HG02840 (cell line): ENCODE measurements around the gene SUMO1.
"Not testable (repeated sequence)": the region's sequence is repeated elsewhere in the genome, so short reads cannot be mapped to it uniquely, and the experiment has no call there.

ENCODE experiments used
- ATAC-seq: cut with Tn5 transposase; IDR thresholded peaks from one replicate; pipeline ENCODE4 v1.9.1; 2021; ENCODE audit warnings: mild to moderate bottlenecking, moderate library complexity, moderate number of reproducible peaks; ENCODE audit not compliant: unreplicated experiment, low FRiP score

SUMO1 gene

GRCh38 chr2:202238234-202239197 is at the start of gene SUMO1:
Gene SUMO1, minus strand, starts transcription at chr2:202238597. Its CDS starts 146 bp downstream, at chr2:202238451.
- ATAC-seq = peak; percentile 98

- no peak for ATAC-seq
These were observed 48.2 kb upstream of the SUMO1 start for GRCh38 chr2:202286595-202286994.

- no peak for ATAC-seq
These were observed 40.5 kb upstream of the SUMO1 start for GRCh38 chr2:202278944-202279343.

GRCh38 chr2:202278036-202278760 is 39.8 kb upstream of the SUMO1 start:
- ATAC-seq = no peak

- ATAC-seq = not testable (repeated sequence)
These were observed 37.8 kb upstream of the SUMO1 start for GRCh38 chr2:202276078-202276720.

GRCh38 chr2:202270487-202270886 is 32.1 kb upstream of the SUMO1 start:
- no peak for ATAC-seq

GRCh38 chr2:202269585-202269984 is 31.2 kb upstream of the SUMO1 start:
- ATAC-seq = no peak

GRCh38 chr2:202267495-202267894 is 29.1 kb upstream of the SUMO1 start:
- no peak for ATAC-seq

GRCh38 chr2:202265467-202266277 is 27.3 kb upstream of the SUMO1 start, which contains the start of gene NOP58:
Gene NOP58, plus strand, starts transcription at chr2:202265763. Its CDS starts 179 bp downstream, at chr2:202265942.
- peak; percentile 93 for ATAC-seq

GRCh38 chr2:202261531-202261930 is 23.1 kb upstream of the SUMO1 start:
- no peak for ATAC-seq

GRCh38 chr2:202251494-202251893 is 13.1 kb upstream of the SUMO1 start:
- no peak for ATAC-seq

GRCh38 chr2:202249521-202250253 is 11.3 kb upstream of the SUMO1 start:
- ATAC-seq = no peak

- ATAC-seq = not testable (repeated sequence)
These were observed 9.3 kb upstream of the SUMO1 start for GRCh38 chr2:202247710-202248109.

GRCh38 chr2:202237787-202238233 is 587 bp downstream of the SUMO1 start:
- ATAC-seq = peak; percentile 26

- ATAC-seq = no peak
These were observed 16.5 kb downstream of the SUMO1 start for GRCh38 chr2:202221873-202222272.

- no peak for ATAC-seq
These were observed 23.2 kb downstream of the SUMO1 start for GRCh38 chr2:202215179-202215578.

GRCh38 chr2:202208526-202208925 is 29.9 kb downstream of the SUMO1 start:
- ATAC-seq = no peak

GRCh38 chr2:202204855-202205254 is 33.5 kb downstream of the SUMO1 start:
- ATAC-seq = no peak

- ATAC-seq = no peak
These were observed 35.0 kb downstream of the SUMO1 start for GRCh38 chr2:202203348-202203747.
